HepG2 (cell line): Measurements from ENCODE around the gene GPR158. TPM values are rescaled to one million over a fixed set of nuclear protein-coding genes. Genes with fewer than 3 reads are reported as not detected.

Experiments
- ATAC-seq: fragments of 200-7000 bp; cut with Tn5 transposase; 3 replicates; pipeline ENCODE4 v1.9.1; 2020; ENCODE audit warnings: mild to moderate bottlenecking, moderate library complexity
- BruUV-seq: library from RNA; stranded (reverse); fragments of 400-500 nt; replicated peaks from 2 replicates; lab custom pipeline; 2021; lab: Mats Ljungman, UMichigan
- CTCF ChIA-PET: fragments of 300-600 bp; formaldehyde crosslinking; extraction: SDS; loops from one replicate; lab custom pipeline; 2021; ENCODE audit warnings: low total read pairs, inconsistent platforms, low intra/inter-chr PET ratio; lab: Yijun Ruan, JAX
- POLR2A ChIA-PET: fragments of 350-600 bp; sonication (Branson Sonifier 250); formaldehyde crosslinking; loops from one replicate; lab custom pipeline; 2020; ENCODE audit warnings: antibody characterized with exemption, inconsistent platforms; lab: Yijun Ruan, JAX
- DNase-seq: peaks from one replicate; pipeline ENCODE4 v3.0.0-alpha.2; 2015; ENCODE audit warnings: low spot score
- FAIRE-seq: peaks from 3 replicates; lab custom pipeline; 2011; peaks lifted over from hg19 to GRCh38; lab: Jason Lieb, UNC
- H2AFZ ChIP-seq: one replicate; pipeline ENCODE4 v1.6.1; 2011; ENCODE audit warnings: low read length, inconsistent platforms
- H3K27ac ChIP-seq: fragments of 300-600 bp; 3 replicates; pipeline ENCODE4 v1.8.0; 2011; ENCODE audit warnings: mixed run types, mild to moderate bottlenecking, mixed read lengths, low read length, inconsistent platforms; ENCODE audit not compliant: insufficient read depth; ENCODE audit errors: extremely low read length
- H3K27me3 ChIP-seq, 2 experiments: fragments of 200-600 bp in 1 of 2; 2 replicates in 1 of 2; 3 replicates in 1 of 2; pipeline versions ENCODE4 v1.6.0 to v1.8.0; 2011; ENCODE audit warnings: low read length in 2 of 2, mild to moderate bottlenecking in 2 of 2, moderate library complexity in 2 of 2, inconsistent platforms in 1 of 2; ENCODE audit not compliant: insufficient read depth in 2 of 2, control insufficient read depth in 1 of 2
- H3K36me3 ChIP-seq, 2 experiments: fragments of 200-600 bp in 1 of 2; replicated peaks in 1 of 2; 2 replicates in 1 of 2; 3 replicates in 1 of 2; pipeline versions ENCODE4 v1.5.1 to v1.8.0; 2011; ENCODE audit warnings: low read length in 2 of 2, inconsistent platforms in 1 of 2; ENCODE audit not compliant: insufficient read depth in 2 of 2, control insufficient read depth in 1 of 2
- H3K4me1 ChIP-seq: 2 replicates; pipeline ENCODE4 v1.5.1; 2012; ENCODE audit warnings: low read length, inconsistent platforms; ENCODE audit not compliant: insufficient read depth
- H3K4me2 ChIP-seq: 2 replicates; pipeline ENCODE4 v1.6.0; 2011; ENCODE audit warnings: low read depth, low read length, inconsistent platforms
- H3K4me3 ChIP-seq, 3 experiments: fragments of 200-600 bp in 1 of 3; sonication (generic), shearing (Covaris generic) in 1 of 3; replicated peaks in 1 of 3; 2 replicates each; pipeline ENCODE4 v1.5.1; 2011 to 2016; ENCODE audit warnings: low read length in 3 of 3, inconsistent platforms in 2 of 3, low read depth in 2 of 3, mild to moderate bottlenecking in 2 of 3, control low read depth in 1 of 3, mixed read lengths in 1 of 3; ENCODE audit not compliant: insufficient read depth in 1 of 3
- H3K79me2 ChIP-seq: one replicate; pipeline ENCODE4 v1.6.1; 2011; ENCODE audit warnings: low read length, inconsistent platforms; ENCODE audit not compliant: insufficient read depth
- H3K9ac ChIP-seq: 2 replicates; pipeline ENCODE4 v1.6.0; 2011; ENCODE audit warnings: mild to moderate bottlenecking, low read depth, low read length, inconsistent platforms; ENCODE audit not compliant: insufficient read depth
- H3K9me3 ChIP-seq: 2 replicates; pipeline ENCODE4 v1.5.1; 2012; ENCODE audit warnings: mild to moderate bottlenecking, low read length
- H4K20me1 ChIP-seq: 2 replicates; pipeline ENCODE4 v1.6.0; 2011; ENCODE audit warnings: inconsistent platforms, mild to moderate bottlenecking, low read length, moderate library complexity; ENCODE audit not compliant: insufficient read depth
- CBX2 ChIP-seq, 2 experiments: fragments of 200-600 bp in 1 of 2; sonication (generic); formaldehyde crosslinking in 1 of 2; IDR thresholded peaks; 2 replicates each; pipeline versions ENCODE4 v1.7.0 to v1.8.1; 2018 to 2022; ENCODE audit warnings: low read depth in 2 of 2, low read length in 1 of 2, mild to moderate bottlenecking in 1 of 2, missing genetic modification reagents in 1 of 2
- EHMT2 ChIP-seq: fragments of 200-600 bp; sonication (generic); IDR thresholded peaks from 2 replicates; pipeline ENCODE4 v1.7.0; 2017; ENCODE audit warnings: antibody characterized with exemption, low read depth, low read length, borderline replicate concordance
- JARID2 ChIP-seq: sonication (generic); formaldehyde crosslinking; IDR thresholded peaks from 2 replicates; pipeline ENCODE4 v1.8.1; 2023; ENCODE audit warnings: missing genetic modification reagents, inconsistent platforms; ENCODE audit not compliant: insufficient replicate concordance
- SP4 ChIP-seq: sonication (generic); formaldehyde crosslinking; IDR thresholded peaks from 2 replicates; pipeline ENCODE4 v1.8.1; 2023; ENCODE audit warnings: mild to moderate bottlenecking, missing genetic modification reagents
- ZNF782 ChIP-seq: sonication (generic); formaldehyde crosslinking; IDR thresholded peaks from 2 replicates; pipeline ENCODE4 v1.4.0; 2020; ENCODE audit warnings: missing genetic modification reagents, mild to moderate bottlenecking, borderline replicate concordance
- WGBS: methylation state at CpG from one replicate; pipeline ENCODE4 v1.1.6; 2017; ENCODE audit warnings: low lambda C conversion rate; 5-methylcytosine and 5-hydroxymethylcytosine counted together
- in situ Hi-C: cut with HindIII; loops from 2 replicates; pipeline ENCODE4 v1.10.0; 2017; ENCODE audit warnings: low pct_unique_long_range_greater_than_20kb; ENCODE audit not compliant: extremely low pct_ligation_motif_present
- intact Hi-C: fragments of 100-400 bp; cut with micrococcal nuclease; formaldehyde crosslinking; loops from one replicate; pipeline ENCODE4 v1.10.0; 2022; ENCODE audit not compliant: unreplicated experiment
- polyA plus RNA-seq, 8 experiments: library from polyadenylated mRNA; depleted of rRNA in 3 of 8; stranded (reverse) in 7 of 8; unstranded in 1 of 8; fragments of >200 nt; fragmentation: Illumina TruSeq in 4 of 8; extraction: Trizol in 4 of 8; gene quantifications; 2 replicates each; pipeline versions ENCODE4 v1.2.1 to v1.2.3, GENCODE V29; 2011 to 2016; ENCODE audit warnings: low read depth in 4 of 8, missing spikeins in 1 of 8, mixed read lengths in 1 of 8; ENCODE audit not compliant: insufficient read depth in 1 of 8
- total RNA-seq, 5 experiments: library from RNA; depleted of rRNA; stranded (reverse); fragments of >200 nt; fragmentation: Illumina TruSeq; extraction: Trizol; gene quantifications; 2 replicates each; pipeline ENCODE4 v1.2.3, GENCODE V29; 2016; ENCODE audit warnings: low read depth in 1 of 5
- TF ChIP-seq, protein P1 (sequence below): sonication (generic); formaldehyde crosslinking; IDR thresholded peaks from 2 replicates; pipeline ENCODE4 v1.4.0; 2020; ENCODE audit warnings: mild to moderate bottlenecking, missing genetic modification reagents

The GPR158 gene
- total and polyA plus RNA-seq, 2 of the 13 experiments (the other 11 are each of a cell fraction or from before 2014, with no cell fraction given) = not detected

DNA sequence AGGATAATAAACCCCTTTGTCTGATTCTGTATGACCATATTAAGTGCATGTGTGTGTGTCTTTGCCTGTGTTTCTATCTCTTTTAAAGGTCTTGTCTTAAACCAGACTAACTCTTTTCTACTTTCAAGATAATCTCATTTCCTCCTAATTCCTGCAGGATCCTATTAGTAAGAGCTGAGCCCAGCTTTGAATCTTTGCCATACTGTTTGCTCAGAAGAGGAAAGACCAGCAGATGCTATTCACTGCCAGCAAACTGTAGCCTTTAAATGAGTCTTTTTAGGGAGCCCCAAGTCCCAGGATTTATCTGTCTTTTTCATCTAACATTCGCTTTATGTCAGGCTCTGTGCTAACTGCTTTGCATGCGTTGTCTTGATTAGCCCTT, 2.9 kb downstream of the GPR158 start:
- Histone ChIP-seq H3K9me3 (no peaks in the 10 kb centered on the region), H3K9ac (no peak overlapping the region), H3K36me3 (no peaks in the 10 kb centered on the region), H3K4me2 (no peak overlapping the region), H3K79me2 (no peaks in the 10 kb centered on the region), H3K4me3 (no peak overlapping the region), H3K27ac (no peak overlapping the region), H3K4me1 (no peaks in the 10 kb centered on the region), H2AFZ (no peak overlapping the region), H3K27me3 (no peaks in the 10 kb centered on the region), H4K20me1 (no peaks in the 10 kb centered on the region)
- intact Hi-C loops = no loop called here
- 24% methylated on average over 2 of the region's 2 CpGs for WGBS
- POLR2A ChIA-PET = no interaction called here
- FAIRE-seq = no peak
- no peak for DNase-seq
- CTCF ChIA-PET = no interaction called here
- TF ChIP-seq JARID2 (CRISPR knock-in tag) = no peak
- no peak for TF ChIP-seq ZNF782 (CRISPR knock-in tag)
- TF ChIP-seq CBX2 (IDR thresholded peaks at IDR 0.05; ENCODE audit: low read depth, low read length) = no peak
- TF ChIP-seq CBX2 (CRISPR knock-in tag; IDR thresholded peaks at IDR 0.05; ENCODE audit: low read depth) = no peak
- TF ChIP-seq SP4 (CRISPR knock-in tag) = no peak
- in situ Hi-C loops = no loop called here
- ATAC-seq = no peak
- BruUV-seq = no TSS peak

DNA sequence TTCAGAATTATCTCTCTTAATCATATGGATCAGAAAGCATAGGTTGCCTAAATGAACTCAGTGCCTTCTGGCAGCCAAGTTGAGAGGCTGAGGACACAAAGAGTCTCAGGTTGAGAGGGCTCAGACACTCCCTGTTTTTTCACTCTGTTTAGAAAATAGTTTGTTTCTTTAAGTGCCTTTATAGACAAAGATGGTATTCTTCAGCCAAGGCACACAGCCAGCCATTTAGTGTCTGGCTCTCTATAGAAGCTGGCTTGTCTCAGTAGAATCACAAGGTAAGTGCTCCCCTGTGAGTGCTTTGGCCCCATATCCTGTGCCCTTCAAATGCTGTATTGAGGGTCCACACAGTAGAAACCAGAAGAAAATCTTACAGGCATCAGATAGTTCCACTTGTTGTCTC, 3.6 kb downstream of the GPR158 start:
- H3K27ac ChIP-seq = no peak overlapping the region
- no peaks in the 10 kb centered on the region for H4K20me1 ChIP-seq
- ChIA-PET CTCF (no interaction called here), POLR2A (no interaction called here)
- H3K4me2 ChIP-seq = no peak overlapping the region
- H3K9ac ChIP-seq = no peak overlapping the region
- ATAC-seq (no peak), DNase-seq (no peak), FAIRE-seq (no peak)
- H3K79me2 ChIP-seq = no peaks in the 10 kb centered on the region
- no peaks in the 10 kb centered on the region for H3K27me3 ChIP-seq
- no peaks in the 10 kb centered on the region for H3K9me3 ChIP-seq
- no peaks in the 10 kb centered on the region for H3K36me3 ChIP-seq
- no TSS peak for BruUV-seq
- in situ Hi-C loops (no loop called here), intact Hi-C loops (no loop called here)
- H2AFZ ChIP-seq = no peak overlapping the region
- no peaks in the 10 kb centered on the region for H3K4me1 ChIP-seq
- TF ChIP-seq EHMT2 = no peak
- TF ChIP-seq, protein P1, sequence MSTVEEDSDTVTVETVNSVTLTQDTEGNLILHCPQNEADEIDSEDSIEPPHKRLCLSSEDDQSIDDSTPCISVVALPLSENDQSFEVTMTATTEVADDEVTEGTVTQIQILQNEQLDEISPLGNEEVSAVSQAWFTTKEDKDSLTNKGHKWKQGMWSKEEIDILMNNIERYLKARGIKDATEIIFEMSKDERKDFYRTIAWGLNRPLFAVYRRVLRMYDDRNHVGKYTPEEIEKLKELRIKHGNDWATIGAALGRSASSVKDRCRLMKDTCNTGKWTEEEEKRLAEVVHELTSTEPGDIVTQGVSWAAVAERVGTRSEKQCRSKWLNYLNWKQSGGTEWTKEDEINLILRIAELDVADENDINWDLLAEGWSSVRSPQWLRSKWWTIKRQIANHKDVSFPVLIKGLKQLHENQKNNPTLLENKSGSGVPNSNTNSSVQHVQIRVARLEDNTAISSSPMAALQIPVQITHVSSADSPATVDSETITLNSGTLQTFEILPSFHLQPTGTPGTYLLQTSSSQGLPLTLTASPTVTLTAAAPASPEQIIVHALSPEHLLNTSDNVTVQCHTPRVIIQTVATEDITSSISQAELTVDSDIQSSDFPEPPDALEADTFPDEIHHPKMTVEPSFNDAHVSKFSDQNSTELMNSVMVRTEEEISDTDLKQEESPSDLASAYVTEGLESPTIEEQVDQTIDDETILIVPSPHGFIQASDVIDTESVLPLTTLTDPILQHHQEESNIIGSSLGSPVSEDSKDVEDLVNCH = no peak
- no peak overlapping the region for H3K4me3 ChIP-seq
